ENCODE data around the gene TADA3. TPM values are rescaled to one million over a fixed set of nuclear protein-coding genes. Genes with fewer than 3 reads are reported as not detected.
A peak's percentile ranks its signal among the peaks of the same experiment; 100 is the strongest.

TADA3 gene
- total and polyA plus RNA-seq, 9 of the 15 experiments (the other 6 are each of a cell fraction or from before 2014, with no cell fraction given): 4.1 to 110 (median 74.8) TPM

DNA sequence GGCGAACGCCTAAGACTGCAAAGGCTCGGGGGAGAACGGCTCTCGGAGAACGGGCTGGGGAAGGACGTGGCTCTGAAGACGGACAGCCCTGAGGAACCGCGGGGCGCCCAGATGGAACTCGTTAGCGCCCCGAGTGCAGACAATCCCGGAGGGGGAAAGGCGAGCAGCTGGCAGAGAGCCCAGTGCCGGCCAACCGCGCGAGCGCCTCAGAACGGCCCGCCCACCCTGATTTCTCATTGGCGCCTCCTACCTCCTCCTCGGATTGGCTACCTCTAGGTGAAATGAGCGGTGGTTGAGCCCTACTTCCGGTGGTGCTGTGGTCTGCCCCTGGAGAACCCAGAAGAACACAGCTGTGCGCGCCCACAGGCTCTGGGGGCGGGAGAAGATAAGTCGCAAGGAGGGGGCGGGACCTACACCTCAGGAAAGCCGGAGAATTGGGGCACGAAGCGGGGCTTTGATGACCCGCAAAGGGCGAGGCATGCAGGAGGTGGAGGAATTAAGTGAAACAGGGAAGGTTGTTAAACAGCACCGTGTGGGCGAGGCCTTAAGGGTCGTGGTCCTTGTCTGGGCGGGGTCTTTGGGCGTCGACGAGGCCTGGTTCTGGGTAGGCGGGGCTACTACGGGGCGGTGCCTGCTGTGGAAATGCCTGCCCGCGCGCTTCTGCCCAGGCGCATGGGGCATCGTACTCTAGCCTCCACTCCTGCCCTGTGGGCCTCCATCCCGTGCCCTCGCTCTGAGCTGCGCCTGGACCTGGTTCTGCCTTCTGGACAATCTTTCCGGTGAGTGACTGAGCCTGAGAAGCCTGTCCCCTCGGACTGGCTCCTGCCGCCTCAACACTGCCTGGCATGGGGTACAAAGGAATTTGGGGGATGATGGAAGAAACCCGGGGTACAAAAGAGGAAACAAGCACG is 42.4 kb downstream of the TADA3 start, which contains the start of gene OGG1 (continued):
- TF ChIP-seq, protein P1, sequence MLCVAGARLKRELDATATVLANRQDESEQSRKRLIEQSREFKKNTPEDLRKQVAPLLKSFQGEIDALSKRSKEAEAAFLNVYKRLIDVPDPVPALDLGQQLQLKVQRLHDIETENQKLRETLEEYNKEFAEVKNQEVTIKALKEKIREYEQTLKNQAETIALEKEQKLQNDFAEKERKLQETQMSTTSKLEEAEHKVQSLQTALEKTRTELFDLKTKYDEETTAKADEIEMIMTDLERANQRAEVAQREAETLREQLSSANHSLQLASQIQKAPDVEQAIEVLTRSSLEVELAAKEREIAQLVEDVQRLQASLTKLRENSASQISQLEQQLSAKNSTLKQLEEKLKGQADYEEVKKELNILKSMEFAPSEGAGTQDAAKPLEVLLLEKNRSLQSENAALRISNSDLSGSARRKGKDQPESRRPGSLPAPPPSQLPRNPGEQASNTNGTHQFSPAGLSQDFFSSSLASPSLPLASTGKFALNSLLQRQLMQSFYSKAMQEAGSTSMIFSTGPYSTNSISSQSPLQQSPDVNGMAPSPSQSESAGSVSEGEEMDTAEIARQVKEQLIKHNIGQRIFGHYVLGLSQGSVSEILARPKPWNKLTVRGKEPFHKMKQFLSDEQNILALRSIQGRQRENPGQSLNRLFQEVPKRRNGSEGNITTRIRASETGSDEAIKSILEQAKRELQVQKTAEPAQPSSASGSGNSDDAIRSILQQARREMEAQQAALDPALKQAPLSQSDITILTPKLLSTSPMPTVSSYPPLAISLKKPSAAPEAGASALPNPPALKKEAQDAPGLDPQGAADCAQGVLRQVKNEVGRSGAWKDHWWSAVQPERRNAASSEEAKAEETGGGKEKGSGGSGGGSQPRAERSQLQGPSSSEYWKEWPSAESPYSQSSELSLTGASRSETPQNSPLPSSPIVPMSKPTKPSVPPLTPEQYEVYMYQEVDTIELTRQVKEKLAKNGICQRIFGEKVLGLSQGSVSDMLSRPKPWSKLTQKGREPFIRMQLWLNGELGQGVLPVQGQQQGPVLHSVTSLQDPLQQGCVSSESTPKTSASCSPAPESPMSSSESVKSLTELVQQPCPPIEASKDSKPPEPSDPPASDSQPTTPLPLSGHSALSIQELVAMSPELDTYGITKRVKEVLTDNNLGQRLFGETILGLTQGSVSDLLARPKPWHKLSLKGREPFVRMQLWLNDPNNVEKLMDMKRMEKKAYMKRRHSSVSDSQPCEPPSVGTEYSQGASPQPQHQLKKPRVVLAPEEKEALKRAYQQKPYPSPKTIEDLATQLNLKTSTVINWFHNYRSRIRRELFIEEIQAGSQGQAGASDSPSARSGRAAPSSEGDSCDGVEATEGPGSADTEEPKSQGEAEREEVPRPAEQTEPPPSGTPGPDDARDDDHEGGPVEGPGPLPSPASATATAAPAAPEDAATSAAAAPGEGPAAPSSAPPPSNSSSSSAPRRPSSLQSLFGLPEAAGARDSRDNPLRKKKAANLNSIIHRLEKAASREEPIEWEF (CRISPR knock-in tag; IDR thresholded peaks at IDR 0.05): no peak
- no peak for TF ChIP-seq ZNF253 (CRISPR knock-in tag; conservative IDR thresholded peaks at IDR 0.05)
- no peak for TF ChIP-seq ZNF740 (CRISPR knock-in tag; IDR thresholded peaks at IDR 0.05)
- no peak for TF ChIP-seq ZNF740 (tag; IDR thresholded peaks at IDR 0.05)
- TF ChIP-seq TCF7 (IDR thresholded peaks at IDR 0.05; ENCODE audit: borderline replicate concordance): peak; percentile 41; the same call in 1 of the 2 replicates
- no peak for TF ChIP-seq ATF6 (CRISPR knock-in tag; IDR thresholded peaks at IDR 0.05)
- TF ChIP-seq CBX3 (IDR thresholded peaks at IDR 0.05; ENCODE audit: borderline replicate concordance in 1 of 2, low read length in 2 of 2): peak in 1 of 2 experiments; percentile 67; a peak in 1 of 3 replicates
- TF ChIP-seq, protein P2, sequence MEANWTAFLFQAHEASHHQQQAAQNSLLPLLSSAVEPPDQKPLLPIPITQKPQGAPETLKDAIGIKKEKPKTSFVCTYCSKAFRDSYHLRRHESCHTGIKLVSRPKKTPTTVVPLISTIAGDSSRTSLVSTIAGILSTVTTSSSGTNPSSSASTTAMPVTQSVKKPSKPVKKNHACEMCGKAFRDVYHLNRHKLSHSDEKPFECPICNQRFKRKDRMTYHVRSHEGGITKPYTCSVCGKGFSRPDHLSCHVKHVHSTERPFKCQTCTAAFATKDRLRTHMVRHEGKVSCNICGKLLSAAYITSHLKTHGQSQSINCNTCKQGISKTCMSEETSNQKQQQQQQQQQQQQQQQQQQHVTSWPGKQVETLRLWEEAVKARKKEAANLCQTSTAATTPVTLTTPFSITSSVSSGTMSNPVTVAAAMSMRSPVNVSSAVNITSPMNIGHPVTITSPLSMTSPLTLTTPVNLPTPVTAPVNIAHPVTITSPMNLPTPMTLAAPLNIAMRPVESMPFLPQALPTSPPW (CRISPR knock-in tag; IDR thresholded peaks at IDR 0.05): peak; percentile 83
- TF ChIP-seq, protein P3, sequence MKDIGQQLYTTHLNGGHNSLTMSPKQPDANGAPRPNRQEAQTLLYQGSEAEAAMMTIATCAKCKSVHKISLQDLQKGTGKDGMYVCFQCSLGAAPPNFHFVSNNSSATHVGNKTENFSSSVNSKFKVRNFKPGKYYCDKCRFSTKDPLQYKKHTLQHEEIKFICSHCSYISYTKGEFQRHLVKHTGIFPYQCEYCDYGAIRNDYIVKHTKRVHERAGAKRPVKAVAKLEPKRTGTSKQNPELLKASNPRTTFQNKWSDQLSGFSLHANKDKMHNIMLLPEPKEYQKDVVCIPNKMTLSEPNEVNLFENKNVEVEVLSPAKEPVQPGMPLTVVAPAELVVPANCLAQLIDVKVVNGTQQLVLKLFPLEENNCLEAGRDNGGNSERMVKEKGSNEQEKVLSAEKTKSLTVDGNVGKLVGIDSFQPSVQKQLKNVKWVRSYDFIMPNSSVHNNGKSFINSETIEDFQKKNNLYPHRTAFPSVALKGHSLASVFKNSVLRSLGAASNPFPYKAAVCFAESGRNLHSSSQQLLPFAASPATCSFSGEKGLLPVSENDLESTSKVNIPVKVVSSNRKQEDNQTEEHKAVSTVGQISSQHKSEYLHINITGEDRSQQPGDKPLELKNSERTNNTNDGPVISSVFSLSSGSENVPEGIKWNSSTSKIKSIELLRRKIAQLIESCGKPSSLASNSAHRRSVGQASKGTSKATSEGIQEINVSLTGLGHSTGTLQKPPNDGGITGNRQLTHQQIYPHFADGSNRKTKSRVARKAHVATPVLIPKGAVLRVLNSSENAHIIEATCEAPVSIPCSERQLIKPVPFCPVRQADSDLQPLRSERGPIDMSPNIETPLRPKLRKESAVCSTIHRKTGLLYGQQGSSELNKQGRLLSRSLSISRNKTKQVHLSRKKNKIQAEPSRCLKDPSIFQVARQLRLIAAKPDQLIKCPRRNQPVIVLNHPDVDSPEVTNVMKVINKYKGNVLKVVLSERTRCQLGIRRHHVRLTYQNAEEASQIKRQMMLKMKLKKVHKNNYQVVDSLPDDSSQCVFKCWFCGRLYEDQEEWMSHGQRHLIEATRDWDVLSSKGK (CRISPR knock-in tag; IDR thresholded peaks at IDR 0.05): no peak
- TF ChIP-seq FOXP1 (CRISPR knock-in tag; IDR thresholded peaks at IDR 0.05): peak; percentile 46; the same call in 1 of the 2 replicates
- no peak for TF ChIP-seq NR4A1 (CRISPR knock-in tag; IDR thresholded peaks at IDR 0.05)
- no peak for TF ChIP-seq NR4A1 (tag; IDR thresholded peaks at IDR 0.05)

Data from K562 (cell line).